ENCODE measurements around the gene LEF1. TPM values are rescaled to one million over a fixed set of nuclear protein-coding genes. Genes with fewer than 3 reads are reported as not detected.

LEF1 gene
- total and polyA plus RNA-seq, 9 of the 15 experiments (the other 6 are each of a cell fraction or from before 2014, with no cell fraction given) = 15.1 to 81.1 (median 29.7) TPM

DNA sequence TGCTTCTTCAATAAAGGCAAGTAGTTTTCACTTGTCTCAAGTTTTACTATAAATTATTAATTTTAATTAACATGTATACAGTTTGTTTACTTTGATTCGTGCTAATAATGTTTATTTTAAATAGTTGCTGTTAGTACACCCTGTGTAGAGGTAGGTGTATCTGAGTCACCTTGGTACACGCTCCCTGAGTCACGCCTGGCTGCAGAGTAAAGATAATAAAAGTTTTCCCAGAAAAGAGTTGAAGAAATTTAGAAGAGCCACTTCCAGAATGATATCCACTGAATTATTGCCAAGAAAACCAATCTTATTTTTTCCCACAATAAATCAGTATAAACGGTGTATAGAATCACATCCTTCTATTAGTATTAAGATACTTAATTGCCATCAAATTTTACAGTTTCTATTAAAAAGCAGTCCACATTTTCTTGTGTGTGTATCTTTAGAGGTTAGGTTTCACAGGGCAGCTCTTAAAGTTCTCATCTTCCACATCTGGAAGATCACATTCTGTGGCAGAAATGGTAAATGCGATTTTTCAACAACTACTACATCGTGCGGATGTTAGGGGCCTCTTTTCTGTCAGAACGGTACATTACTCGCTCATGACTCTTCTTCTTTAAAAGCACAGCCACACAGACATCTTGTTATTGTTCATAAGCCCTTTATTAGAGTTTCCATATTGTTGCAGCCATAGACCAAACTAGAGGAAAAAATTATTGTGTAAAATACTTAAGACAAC, 123.6 kb downstream of the LEF1 start (continued):
- TF ChIP-seq, protein P1, sequence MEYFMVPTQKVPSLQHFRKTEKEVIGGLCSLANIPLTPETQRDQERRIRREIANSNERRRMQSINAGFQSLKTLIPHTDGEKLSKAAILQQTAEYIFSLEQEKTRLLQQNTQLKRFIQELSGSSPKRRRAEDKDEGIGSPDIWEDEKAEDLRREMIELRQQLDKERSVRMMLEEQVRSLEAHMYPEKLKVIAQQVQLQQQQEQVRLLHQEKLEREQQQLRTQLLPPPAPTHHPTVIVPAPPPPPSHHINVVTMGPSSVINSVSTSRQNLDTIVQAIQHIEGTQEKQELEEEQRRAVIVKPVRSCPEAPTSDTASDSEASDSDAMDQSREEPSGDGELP (CRISPR knock-in tag; IDR thresholded peaks at IDR 0.05; ENCODE audit: borderline replicate concordance) = no peak
- TF ChIP-seq ETS2 (tag; IDR thresholded peaks at IDR 0.05; ENCODE audit: borderline replicate concordance, poor library complexity, severe bottlenecking) (no peak), TCFL5 (CRISPR knock-in tag; conservative IDR thresholded peaks at IDR 0.05) (no peak), CBFA2T2 (conservative IDR thresholded peaks at IDR 0.05) (peak; percentile 52), ZBTB40 (IDR thresholded peaks at IDR 0.05) (no peak), ZBTB40 (CRISPR knock-in tag; IDR thresholded peaks at IDR 0.05) (no peak), PREB (CRISPR knock-in tag; IDR thresholded peaks at IDR 0.05) (no peak), SRSF1 (IDR thresholded peaks at IDR 0.05; ENCODE audit: low read depth, low read length) (no peak), ZFPM2 (CRISPR knock-in tag; IDR thresholded peaks at IDR 0.05) (no peak), ZBTB49 (CRISPR knock-in tag; IDR thresholded peaks at IDR 0.05; ENCODE audit: borderline replicate concordance) (no peak), MTA1 (IDR thresholded peaks at IDR 0.05; ENCODE audit: borderline replicate concordance) (no peak), SRSF3 (IDR thresholded peaks at IDR 0.05; ENCODE audit: insufficient read depth, low read length) (no peak), ZNF354B (CRISPR knock-in tag; IDR thresholded peaks at IDR 0.05) (no peak), ARID2 (IDR thresholded peaks at IDR 0.05) (no peak)

Data from K562 (cell line).